ENCODE data around the gene SELPLG.

Gene SELPLG

DNA sequence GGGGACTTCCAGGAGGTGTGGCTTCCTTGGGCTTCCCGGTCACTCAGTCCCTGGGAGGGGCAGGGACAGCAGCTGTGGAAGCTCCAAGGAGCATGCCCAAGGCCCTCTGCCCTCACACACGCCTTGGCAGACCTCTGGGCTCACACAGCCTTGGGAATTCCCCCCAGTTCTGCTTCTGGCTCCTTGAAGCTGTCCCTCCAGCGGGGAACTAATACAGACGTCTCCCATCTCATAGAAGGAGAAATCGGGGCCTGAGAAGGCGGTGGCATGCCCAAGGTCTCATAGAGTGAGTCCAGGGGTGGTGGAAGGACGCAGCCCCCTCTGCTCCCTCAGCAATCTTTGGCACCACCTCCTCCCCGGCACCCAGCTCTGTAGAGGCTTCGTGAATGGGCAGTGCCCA is 20.1 kb downstream of the SELPLG start:
- no peak overlapping the region for H3K27ac ChIP-seq (ENCODE audit: low read depth, low read length)
- H3K4me1 ChIP-seq (ENCODE audit: control insufficient read depth in 1 of 2, insufficient read depth in 2 of 2, low read length in 2 of 2) = peaks cover 12 to 17% of the 10 kb centered on the region in 2 donors
- no peak overlapping the region for H3K4me3 ChIP-seq (ENCODE audit: low read depth in 1 of 2, low read length in 2 of 2)
- no peak overlapping the region for H3K9ac ChIP-seq (ENCODE audit: low read depth in 1 of 2, low read length in 2 of 2)
- peaks cover 3 to 5% of the 10 kb centered on the region in 2 donors for H3K9me3 ChIP-seq (ENCODE audit: control insufficient read depth in 1 of 2, low read length in 2 of 2)
- no peaks in the 10 kb centered on the region for H3K27me3 ChIP-seq (ENCODE audit: control insufficient read depth in 1 of 2, insufficient read depth in 2 of 2, low read length in 2 of 2)
- no peaks in the 10 kb centered on the region for H3K36me3 ChIP-seq (ENCODE audit: control insufficient read depth in 1 of 2, insufficient read depth in 2 of 2, low read length in 2 of 2)

DNA sequence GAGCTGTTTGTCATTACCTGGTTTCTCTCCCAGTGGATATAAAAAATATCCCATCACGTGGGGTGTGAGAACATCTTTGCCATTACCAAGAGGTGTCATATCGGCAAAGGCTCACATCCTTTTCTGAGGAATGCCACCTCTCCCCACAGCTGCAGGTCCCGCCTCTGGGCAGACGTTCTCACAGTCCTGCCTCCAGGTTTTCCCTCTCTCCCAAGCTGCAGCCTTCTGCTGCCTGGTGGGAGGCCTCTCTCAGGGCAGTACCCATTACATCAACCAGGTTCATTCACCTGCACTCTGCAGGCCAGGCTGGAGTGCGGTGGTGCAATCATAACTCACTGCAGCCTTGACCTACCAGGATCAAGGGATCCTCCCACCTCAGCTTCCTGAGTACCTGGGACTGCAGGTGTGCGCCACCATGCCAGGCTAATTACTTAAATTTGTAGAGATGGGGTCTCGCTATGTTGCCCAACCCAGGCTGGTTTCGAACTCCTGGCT is 20.9 kb downstream of the SELPLG start:
- Histone ChIP-seq H3K4me1 (ENCODE audit: control insufficient read depth in 1 of 2, insufficient read depth in 2 of 2, low read length in 2 of 2) (peaks cover 10 to 13% of the 10 kb centered on the region in 2 donors), H3K36me3 (ENCODE audit: control insufficient read depth in 1 of 2, insufficient read depth in 2 of 2, low read length in 2 of 2) (no peaks in the 10 kb centered on the region), H3K4me3 (ENCODE audit: low read depth in 1 of 2, low read length in 2 of 2) (no peak overlapping the region), H3K27me3 (ENCODE audit: control insufficient read depth in 1 of 2, insufficient read depth in 2 of 2, low read length in 2 of 2) (no peaks in the 10 kb centered on the region), H3K9me3 (ENCODE audit: control insufficient read depth in 1 of 2, low read length in 2 of 2) (peaks cover 3 to 5% of the 10 kb centered on the region in 2 donors), H3K27ac (ENCODE audit: low read depth, low read length) (no peak overlapping the region), H3K9ac (ENCODE audit: low read depth in 1 of 2, low read length in 2 of 2) (no peak overlapping the region)

DNA sequence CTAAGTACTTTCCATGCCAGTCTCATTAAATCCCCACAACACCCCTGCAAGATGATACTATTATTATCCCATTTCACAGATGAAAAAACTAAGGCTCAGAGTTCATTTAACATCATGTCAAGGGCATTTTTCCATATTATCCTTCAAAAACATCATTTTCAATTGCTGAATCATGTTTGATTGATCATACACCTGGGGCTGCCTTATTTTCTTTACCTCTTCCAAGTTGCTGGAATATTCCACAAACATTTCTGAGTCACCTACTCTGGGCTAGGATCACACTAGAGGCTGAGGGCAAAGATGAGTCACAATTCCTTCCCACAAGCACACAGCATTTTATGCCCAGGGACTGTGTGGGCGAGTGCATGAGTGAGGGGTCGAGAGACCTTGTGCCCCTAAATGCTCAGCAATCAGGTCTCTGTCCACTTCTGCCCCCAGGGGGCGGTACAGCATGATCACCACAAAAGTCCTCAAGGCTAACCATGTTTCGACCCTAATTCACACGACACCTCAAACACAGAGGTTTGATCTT is 21.7 kb downstream of the SELPLG start:
- Histone ChIP-seq H3K27ac (ENCODE audit: low read depth, low read length) (no peak overlapping the region), H3K4me1 (ENCODE audit: control insufficient read depth in 1 of 2, insufficient read depth in 2 of 2, low read length in 2 of 2) (peaks cover 2 to 6% of the 10 kb centered on the region in 2 donors), H3K4me3 (ENCODE audit: low read depth in 1 of 2, low read length in 2 of 2) (no peak overlapping the region), H3K27me3 (ENCODE audit: control insufficient read depth in 1 of 2, insufficient read depth in 2 of 2, low read length in 2 of 2) (no peaks in the 10 kb centered on the region), H3K9me3 (ENCODE audit: control insufficient read depth in 1 of 2, low read length in 2 of 2) (peaks cover 3 to 5% of the 10 kb centered on the region in 2 donors), H3K9ac (ENCODE audit: low read depth in 1 of 2, low read length in 2 of 2) (no peak overlapping the region), H3K36me3 (ENCODE audit: control insufficient read depth in 1 of 2, insufficient read depth in 2 of 2, low read length in 2 of 2) (no peaks in the 10 kb centered on the region)

DNA sequence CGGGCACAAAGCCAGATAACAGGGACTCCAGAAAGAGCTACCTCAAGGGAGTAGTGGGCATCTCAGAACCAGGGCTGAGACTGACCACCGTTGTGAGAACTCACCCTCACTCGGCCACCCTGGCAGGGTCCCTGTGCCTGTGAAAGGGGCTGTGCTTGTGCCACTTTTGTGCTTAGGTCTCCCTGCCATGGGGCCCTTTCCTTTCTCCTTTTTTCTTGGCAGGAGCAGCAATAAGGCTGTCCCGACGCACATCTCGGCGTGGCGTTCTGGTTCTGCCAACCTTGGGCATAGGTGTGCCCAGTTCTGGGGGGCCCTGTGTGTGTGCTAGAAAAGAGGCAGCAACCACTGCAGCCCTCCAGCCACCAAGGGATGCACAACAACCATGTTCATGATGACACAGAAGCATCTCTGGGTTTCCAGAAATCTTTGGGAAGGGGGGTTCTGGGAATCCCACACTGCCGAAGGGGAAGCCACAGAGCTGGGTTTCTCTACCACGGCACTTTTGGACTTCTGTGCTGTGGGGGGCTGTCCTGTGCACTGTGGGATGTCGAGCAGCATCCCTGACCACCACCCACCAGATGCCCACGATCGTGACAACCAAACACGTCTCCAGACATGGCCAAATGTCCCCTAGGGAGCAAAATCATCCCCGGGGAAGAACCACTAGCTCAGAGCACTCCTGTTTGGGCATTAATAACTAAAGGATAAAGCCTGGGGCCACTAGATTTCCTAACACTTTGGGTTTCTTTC is 22.7 kb downstream of the SELPLG start:
- H3K36me3 ChIP-seq (ENCODE audit: control insufficient read depth in 1 of 2, insufficient read depth in 2 of 2, low read length in 2 of 2) = no peaks in the 10 kb centered on the region
- no peak overlapping the region for H3K4me3 ChIP-seq (ENCODE audit: low read depth in 1 of 2, low read length in 2 of 2)

DNA sequence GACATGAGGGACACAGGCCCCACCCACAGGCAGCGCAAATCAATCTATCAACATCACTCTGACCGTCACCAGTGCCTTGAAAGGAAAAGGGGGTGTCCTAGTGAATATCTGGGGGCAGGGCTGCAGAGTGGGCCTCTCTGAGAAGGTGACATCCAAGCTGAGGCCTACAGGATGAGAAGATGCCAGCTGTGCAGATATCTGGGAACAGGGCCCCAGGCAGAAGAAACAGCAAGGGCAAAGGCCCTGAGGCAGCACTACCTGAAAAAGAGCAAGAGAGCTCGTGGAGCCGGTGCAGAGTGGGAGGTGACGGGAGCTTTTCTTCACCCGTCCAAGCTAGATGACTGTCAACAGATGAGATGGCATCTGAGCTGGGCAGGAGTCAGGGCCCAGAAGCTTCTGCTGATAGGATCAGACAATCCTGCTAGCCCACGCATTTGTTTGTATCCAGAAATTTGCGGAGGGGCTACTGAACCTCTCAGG is 23.3 kb downstream of the SELPLG start:
- Histone ChIP-seq H3K9me3 (ENCODE audit: control insufficient read depth in 1 of 2, low read length in 2 of 2) (no peaks in the 10 kb centered on the region), H3K27ac (ENCODE audit: low read depth, low read length) (no peak overlapping the region), H3K4me3 (ENCODE audit: low read depth in 1 of 2, low read length in 2 of 2) (no peak overlapping the region), H3K4me1 (ENCODE audit: control insufficient read depth in 1 of 2, insufficient read depth in 2 of 2, low read length in 2 of 2) (peaks cover 0 to 3% of the 10 kb centered on the region in 2 donors), H3K36me3 (ENCODE audit: control insufficient read depth in 1 of 2, insufficient read depth in 2 of 2, low read length in 2 of 2) (no peaks in the 10 kb centered on the region), H3K9ac (ENCODE audit: low read depth in 1 of 2, low read length in 2 of 2) (no peak overlapping the region), H3K27me3 (ENCODE audit: control insufficient read depth in 1 of 2, insufficient read depth in 2 of 2, low read length in 2 of 2) (no peaks in the 10 kb centered on the region)

More for the DNA sequence above, 22.7 kb downstream of the SELPLG start:
- Histone ChIP-seq H3K9ac (ENCODE audit: low read depth in 1 of 2, low read length in 2 of 2) (no peak overlapping the region), H3K27me3 (ENCODE audit: control insufficient read depth in 1 of 2, insufficient read depth in 2 of 2, low read length in 2 of 2) (no peaks in the 10 kb centered on the region), H3K4me1 (ENCODE audit: control insufficient read depth in 1 of 2, insufficient read depth in 2 of 2, low read length in 2 of 2) (peaks cover 0 to 3% of the 10 kb centered on the region in 2 donors), H3K27ac (ENCODE audit: low read depth, low read length) (no peak overlapping the region), H3K9me3 (ENCODE audit: control insufficient read depth in 1 of 2, low read length in 2 of 2) (peaks cover 3 to 4% of the 10 kb centered on the region in 2 donors)

DNA sequence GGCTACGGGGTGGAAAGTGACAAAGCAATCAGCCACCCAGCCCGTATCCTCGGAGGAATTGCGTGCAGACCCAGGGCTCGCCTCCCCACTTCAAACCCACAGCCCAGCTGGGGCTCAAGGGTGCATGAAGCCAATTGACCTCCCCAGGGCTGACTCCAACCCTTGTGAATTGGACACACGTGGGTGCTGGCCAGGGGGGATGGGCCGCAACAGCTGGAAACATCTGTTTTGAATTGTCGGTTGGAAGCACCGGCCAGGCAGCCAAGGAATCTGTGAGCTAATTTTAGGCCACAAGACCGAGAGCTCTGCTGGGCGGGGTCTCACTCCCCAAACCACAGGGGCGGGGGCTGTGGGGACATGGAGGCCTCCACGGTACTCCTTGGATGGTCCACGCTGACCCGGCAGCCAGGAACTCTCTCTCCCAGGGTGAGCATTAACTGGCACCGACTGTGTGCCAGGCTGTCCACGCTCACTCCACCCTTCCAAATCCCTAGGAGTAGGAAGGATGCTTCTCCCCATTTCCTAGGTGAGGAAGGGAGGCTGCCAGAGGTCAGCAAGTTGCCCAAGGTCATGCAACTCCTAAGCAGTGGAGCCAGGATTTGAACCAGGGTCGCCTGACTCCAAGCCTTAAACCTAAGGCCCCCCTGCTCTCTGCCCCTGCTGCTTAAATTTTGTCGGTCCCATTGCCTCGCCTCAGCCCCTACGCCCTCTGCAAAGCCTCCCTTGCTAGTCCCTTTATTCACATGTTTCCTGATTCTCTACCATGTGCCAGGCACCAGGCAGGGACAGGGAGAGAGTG is 24.0 kb downstream of the SELPLG start:
- no peaks in the 10 kb centered on the region for H3K9me3 ChIP-seq (ENCODE audit: control insufficient read depth in 1 of 2, low read length in 2 of 2)
- H3K36me3 ChIP-seq (ENCODE audit: control insufficient read depth in 1 of 2, insufficient read depth in 2 of 2, low read length in 2 of 2) = no peaks in the 10 kb centered on the region
- H3K4me3 ChIP-seq (ENCODE audit: low read depth in 1 of 2, low read length in 2 of 2) = no peak overlapping the region
- no peak overlapping the region for H3K27ac ChIP-seq (ENCODE audit: low read depth, low read length)
- no peaks in the 10 kb centered on the region for H3K27me3 ChIP-seq (ENCODE audit: control insufficient read depth in 1 of 2, insufficient read depth in 2 of 2, low read length in 2 of 2)
- peaks cover 0 to 3% of the 10 kb centered on the region in 2 donors for H3K4me1 ChIP-seq (ENCODE audit: control insufficient read depth in 1 of 2, insufficient read depth in 2 of 2, low read length in 2 of 2)
- no peak overlapping the region for H3K9ac ChIP-seq (ENCODE audit: low read depth in 1 of 2, low read length in 2 of 2)

DNA sequence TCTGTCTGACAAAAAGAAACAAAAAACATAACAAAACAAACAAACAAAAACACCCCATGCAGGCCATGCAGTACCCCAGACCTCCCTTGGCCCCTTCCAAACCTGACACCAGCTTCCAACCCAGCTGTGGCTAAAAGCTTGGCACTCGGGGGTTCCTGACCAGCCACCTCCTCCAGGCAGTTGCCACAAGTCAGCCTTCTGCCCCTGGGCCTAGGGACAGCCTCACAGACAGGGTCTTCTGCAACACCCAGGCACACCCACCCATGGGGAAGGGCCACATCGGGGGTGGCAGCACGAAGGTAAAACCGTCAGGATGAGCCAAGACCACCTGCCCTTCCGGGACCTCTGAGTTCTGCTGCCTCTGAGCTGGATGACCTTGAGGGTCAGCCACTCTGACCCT is 25.1 kb downstream of the SELPLG start:
- no peak overlapping the region for H3K9ac ChIP-seq (ENCODE audit: low read depth in 1 of 2, low read length in 2 of 2)
- no peak overlapping the region for H3K27ac ChIP-seq (ENCODE audit: low read depth, low read length)
- no peaks in the 10 kb centered on the region for H3K36me3 ChIP-seq (ENCODE audit: control insufficient read depth in 1 of 2, insufficient read depth in 2 of 2, low read length in 2 of 2)
- H3K4me1 ChIP-seq (ENCODE audit: control insufficient read depth in 1 of 2, insufficient read depth in 2 of 2, low read length in 2 of 2) = peaks cover 0 to 3% of the 10 kb centered on the region in 2 donors
- H3K27me3 ChIP-seq (ENCODE audit: control insufficient read depth in 1 of 2, insufficient read depth in 2 of 2, low read length in 2 of 2) = no peaks in the 10 kb centered on the region
- H3K4me3 ChIP-seq (ENCODE audit: low read depth in 1 of 2, low read length in 2 of 2) = no peak overlapping the region
- no peaks in the 10 kb centered on the region for H3K9me3 ChIP-seq (ENCODE audit: control insufficient read depth in 1 of 2, low read length in 2 of 2)

DNA sequence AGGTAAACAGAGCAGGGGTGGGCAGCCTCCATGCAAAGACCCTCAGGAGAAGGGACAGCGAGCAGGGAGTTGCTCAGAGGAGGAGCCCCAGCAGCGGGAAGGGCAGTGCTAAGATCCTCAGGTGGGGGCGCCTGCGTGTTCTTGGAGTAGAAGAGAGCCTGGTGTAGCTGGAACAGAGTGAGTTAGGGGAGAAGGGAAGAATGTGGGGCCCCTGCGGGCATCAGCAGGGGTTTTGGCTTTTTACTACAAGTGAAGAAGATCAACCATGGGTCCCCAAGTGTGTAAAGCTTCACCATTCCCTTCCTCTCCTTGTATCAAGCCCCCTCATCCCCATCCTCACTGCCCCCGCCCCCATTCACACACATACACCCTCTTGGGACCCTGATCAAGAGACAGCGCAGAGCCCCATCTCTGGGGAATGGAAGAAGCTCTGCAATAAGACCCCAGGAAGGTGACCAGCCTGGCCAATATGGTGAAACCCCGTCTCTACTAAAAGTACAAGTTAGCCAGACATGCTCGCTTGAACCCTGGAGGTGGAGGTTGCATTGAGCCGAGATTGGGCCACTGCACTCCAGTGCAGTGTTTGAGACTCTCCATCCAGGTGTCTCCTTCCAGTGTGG is 25.6 kb downstream of the SELPLG start:
- H3K4me1 ChIP-seq (ENCODE audit: control insufficient read depth in 1 of 2, insufficient read depth in 2 of 2, low read length in 2 of 2) = peaks cover 0 to 3% of the 10 kb centered on the region in 2 donors
- H3K4me3 ChIP-seq (ENCODE audit: low read depth in 1 of 2, low read length in 2 of 2) = no peak overlapping the region
- no peaks in the 10 kb centered on the region for H3K9me3 ChIP-seq (ENCODE audit: control insufficient read depth in 1 of 2, low read length in 2 of 2)
- no peaks in the 10 kb centered on the region for H3K27me3 ChIP-seq (ENCODE audit: control insufficient read depth in 1 of 2, insufficient read depth in 2 of 2, low read length in 2 of 2)
- no peaks in the 10 kb centered on the region for H3K36me3 ChIP-seq (ENCODE audit: control insufficient read depth in 1 of 2, insufficient read depth in 2 of 2, low read length in 2 of 2)
- H3K9ac ChIP-seq (ENCODE audit: low read depth in 1 of 2, low read length in 2 of 2) = no peak overlapping the region
- no peak overlapping the region for H3K27ac ChIP-seq (ENCODE audit: low read depth, low read length)

DNA sequence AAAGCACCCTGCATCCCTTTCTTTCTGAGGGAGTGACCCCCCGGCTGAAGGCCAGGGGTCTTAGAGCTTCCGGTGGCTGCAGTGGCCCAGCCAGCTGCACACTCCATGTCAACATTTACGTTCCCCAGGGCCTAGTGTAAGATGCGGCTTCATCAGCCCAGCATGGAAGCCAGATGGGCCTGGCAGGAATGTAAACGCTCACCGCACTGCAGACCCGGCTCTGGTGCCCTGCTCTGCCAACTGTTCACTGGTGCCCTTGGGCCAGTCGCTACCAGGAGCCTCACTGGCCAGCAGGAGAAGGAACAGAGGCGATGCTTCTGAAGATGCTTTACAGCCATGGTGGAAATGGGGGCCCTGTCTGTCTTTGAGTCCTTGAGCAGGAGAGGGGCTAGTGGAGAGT is 27.2 kb downstream of the SELPLG start:
- Histone ChIP-seq H3K4me1 (ENCODE audit: control insufficient read depth in 1 of 2, insufficient read depth in 2 of 2, low read length in 2 of 2) (no peaks in the 10 kb centered on the region), H3K9ac (ENCODE audit: low read depth in 1 of 2, low read length in 2 of 2) (no peak overlapping the region), H3K9me3 (ENCODE audit: control insufficient read depth in 1 of 2, low read length in 2 of 2) (no peaks in the 10 kb centered on the region), H3K27me3 (ENCODE audit: control insufficient read depth in 1 of 2, insufficient read depth in 2 of 2, low read length in 2 of 2) (no peaks in the 10 kb centered on the region), H3K4me3 (ENCODE audit: low read depth in 1 of 2, low read length in 2 of 2) (no peak overlapping the region), H3K36me3 (ENCODE audit: control insufficient read depth in 1 of 2, insufficient read depth in 2 of 2, low read length in 2 of 2) (no peaks in the 10 kb centered on the region), H3K27ac (ENCODE audit: low read depth, low read length) (no peak overlapping the region)

Measured in duodenal mucosa (tissue), 2 donors.